ENCODE measurements around the gene PRKCA.

Gene PRKCA

GRCh38 chr17:66830451-66830850, 528.0 kb downstream of the PRKCA start:
- Histone ChIP-seq H3K9me3 (ENCODE audit: control insufficient read depth, insufficient read depth, low read length) (no peaks in the 10 kb centered on the region), H3K36me3 (ENCODE audit: control insufficient read depth, low read length) (no peaks in the 10 kb centered on the region), H3K27ac (ENCODE audit: low read depth, low read length) (no peak overlapping the region), H3K27me3 (ENCODE audit: control insufficient read depth, low read length) (peaks cover 39% of the 10 kb centered on the region), H3K4me1 (ENCODE audit: control insufficient read depth, low read length) (peaks cover 13% of the 10 kb centered on the region), H3F3A (ENCODE audit: control insufficient read depth, insufficient read depth) (no peaks in the 10 kb centered on the region), H3K9me2 (replicated peaks; ENCODE audit: control insufficient read depth, low read length) (no peaks in the 10 kb centered on the region), H3K79me2 (ENCODE audit: control insufficient read depth, low read length) (no peaks in the 10 kb centered on the region), H4K20me1 (ENCODE audit: control insufficient read depth, insufficient read depth, low read depth, low read length) (0 out of 2 replicates have a peak, but pooled peaks cover 3% of the 10 kb centered on the region), H3K4me2 (ENCODE audit: low read length) (no peak overlapping the region), H3K4me3 (ENCODE audit: low read length) (no peak overlapping the region)
- TF ChIP-seq EZH2phosphoT487 (IDR thresholded peaks at IDR 0.05; ENCODE audit: borderline replicate concordance, low read length) = no peak
- TF ChIP-seq, protein P1, sequence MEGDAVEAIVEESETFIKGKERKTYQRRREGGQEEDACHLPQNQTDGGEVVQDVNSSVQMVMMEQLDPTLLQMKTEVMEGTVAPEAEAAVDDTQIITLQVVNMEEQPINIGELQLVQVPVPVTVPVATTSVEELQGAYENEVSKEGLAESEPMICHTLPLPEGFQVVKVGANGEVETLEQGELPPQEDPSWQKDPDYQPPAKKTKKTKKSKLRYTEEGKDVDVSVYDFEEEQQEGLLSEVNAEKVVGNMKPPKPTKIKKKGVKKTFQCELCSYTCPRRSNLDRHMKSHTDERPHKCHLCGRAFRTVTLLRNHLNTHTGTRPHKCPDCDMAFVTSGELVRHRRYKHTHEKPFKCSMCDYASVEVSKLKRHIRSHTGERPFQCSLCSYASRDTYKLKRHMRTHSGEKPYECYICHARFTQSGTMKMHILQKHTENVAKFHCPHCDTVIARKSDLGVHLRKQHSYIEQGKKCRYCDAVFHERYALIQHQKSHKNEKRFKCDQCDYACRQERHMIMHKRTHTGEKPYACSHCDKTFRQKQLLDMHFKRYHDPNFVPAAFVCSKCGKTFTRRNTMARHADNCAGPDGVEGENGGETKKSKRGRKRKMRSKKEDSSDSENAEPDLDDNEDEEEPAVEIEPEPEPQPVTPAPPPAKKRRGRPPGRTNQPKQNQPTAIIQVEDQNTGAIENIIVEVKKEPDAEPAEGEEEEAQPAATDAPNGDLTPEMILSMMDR (IDR thresholded peaks at IDR 0.05; ENCODE audit: low read depth, low read length, poor library complexity, severe bottlenecking) = no peak

- Histone ChIP-seq H3K4me2 (ENCODE audit: low read length) (no peak overlapping the region), H3K79me2 (ENCODE audit: control insufficient read depth, low read length) (no peaks in the 10 kb centered on the region), H3K27me3 (ENCODE audit: control insufficient read depth, low read length) (peaks cover 39% of the 10 kb centered on the region), H4K20me1 (ENCODE audit: control insufficient read depth, insufficient read depth, low read depth, low read length) (0 out of 2 replicates have a peak, but pooled peaks cover 3% of the 10 kb centered on the region), H3K9me2 (replicated peaks; ENCODE audit: control insufficient read depth, low read length) (no peaks in the 10 kb centered on the region), H3K36me3 (ENCODE audit: control insufficient read depth, low read length) (no peaks in the 10 kb centered on the region), H3K4me3 (ENCODE audit: low read length) (no peak overlapping the region), H3K9me3 (ENCODE audit: control insufficient read depth, insufficient read depth, low read length) (no peaks in the 10 kb centered on the region), H3K27ac (ENCODE audit: low read depth, low read length) (no peak overlapping the region), H3K4me1 (ENCODE audit: control insufficient read depth, low read length) (peaks cover 13% of the 10 kb centered on the region), H3F3A (ENCODE audit: control insufficient read depth, insufficient read depth) (no peaks in the 10 kb centered on the region)
- TF ChIP-seq EZH2phosphoT487 (IDR thresholded peaks at IDR 0.05; ENCODE audit: borderline replicate concordance, low read length) = no peak
- TF ChIP-seq, protein P1 (IDR thresholded peaks at IDR 0.05; ENCODE audit: low read depth, low read length, poor library complexity, severe bottlenecking) = no peak
These were observed 529.2 kb downstream of the PRKCA start for GRCh38 chr17:66831383-66832210.

GRCh38 chr17:66833201-66833600, 530.8 kb downstream of the PRKCA start:
- Histone ChIP-seq H4K20me1 (ENCODE audit: control insufficient read depth, insufficient read depth, low read depth, low read length) (0 out of 2 replicates have a peak, but pooled peaks cover 3% of the 10 kb centered on the region), H3K4me1 (ENCODE audit: control insufficient read depth, low read length) (peaks cover 13% of the 10 kb centered on the region), H3K36me3 (ENCODE audit: control insufficient read depth, low read length) (no peaks in the 10 kb centered on the region), H3K79me2 (ENCODE audit: control insufficient read depth, low read length) (no peaks in the 10 kb centered on the region), H3K4me3 (ENCODE audit: low read length) (no peak overlapping the region), H3K4me2 (ENCODE audit: low read length) (no peak overlapping the region), H3K27ac (ENCODE audit: low read depth, low read length) (no peak overlapping the region), H3K27me3 (ENCODE audit: control insufficient read depth, low read length) (peaks cover 35% of the 10 kb centered on the region), H3F3A (ENCODE audit: control insufficient read depth, insufficient read depth) (no peaks in the 10 kb centered on the region), H3K9me3 (ENCODE audit: control insufficient read depth, insufficient read depth, low read length) (no peaks in the 10 kb centered on the region), H3K9me2 (replicated peaks; ENCODE audit: control insufficient read depth, low read length) (no peaks in the 10 kb centered on the region)
- TF ChIP-seq, protein P1 (IDR thresholded peaks at IDR 0.05; ENCODE audit: low read depth, low read length, poor library complexity, severe bottlenecking) = no peak
- TF ChIP-seq EZH2phosphoT487 (IDR thresholded peaks at IDR 0.05; ENCODE audit: borderline replicate concordance, low read length) = no peak

Data from DOHH2 (cell line).